AG09309 (cell line): ENCODE data around the gene PRAF2.

ENCODE experiments used
- DNase-seq: peaks from one replicate; pipeline ENCODE4 v3.0.0-alpha.2; 2010; ENCODE audit warnings: low read depth
- H3K4me3 ChIP-seq: 2 replicates; pipeline ENCODE4 v1.5.1; 2011; ENCODE audit warnings: mild to moderate bottlenecking, low read depth, low read length, moderate library complexity; ENCODE audit not compliant: control insufficient read depth
- CTCF ChIP-seq: IDR thresholded peaks from 2 replicates; pipeline ENCODE4 v1.5.1; 2011; ENCODE audit warnings: mild to moderate bottlenecking, low read depth, low read length, inconsistent platforms; ENCODE audit not compliant: insufficient read depth, control insufficient read depth; ENCODE audit errors: missing control alignments

Gene PRAF2

GRCh38 chrX:49100704-49101628 is 27.2 kb upstream of the PRAF2 start:
- peak; percentile 44 for DNase-seq
- no peak for TF ChIP-seq CTCF
- peak overlapping the region; percentile 75 for H3K4me3 ChIP-seq

- H3K4me3 ChIP-seq: no peak overlapping the region
- no peak for DNase-seq
- no peak for TF ChIP-seq CTCF
Measured at GRCh38 chrX:49096419-49096818, 22.6 kb upstream of the PRAF2 start.

- no peak for DNase-seq
- no peak overlapping the region for H3K4me3 ChIP-seq
- TF ChIP-seq CTCF: no peak
Measured at GRCh38 chrX:49089553-49089952, 15.8 kb upstream of the PRAF2 start.

GRCh38 chrX:49082271-49082871 is 8.6 kb upstream of the PRAF2 start:
- no peak for TF ChIP-seq CTCF
- no peak for DNase-seq
- H3K4me3 ChIP-seq: no peak overlapping the region

GRCh38 chrX:49079489-49080428 is 6.0 kb upstream of the PRAF2 start, which contains the start of gene WDR45:
Gene WDR45, minus strand, starts transcription at chrX:49079887. Its CDS starts 1,792 bp downstream, at chrX:49078095.
- TF ChIP-seq CTCF: no peak

GRCh38 chrX:49077941-49078340 is 4.1 kb upstream of the PRAF2 start:
- no peak overlapping the region for H3K4me3 ChIP-seq
- DNase-seq: no peak
- TF ChIP-seq CTCF: no peak

More at GRCh38 chrX:49079489-49080428, 6.0 kb upstream of the PRAF2 start, which contains the start of gene WDR45:
- DNase-seq: no peak
- peak within 1 kb of the TSS; percentile 87 for H3K4me3 ChIP-seq
